Common myeloid progenitor, CD34-positive (primary cell): Measurements from ENCODE around the gene PDE6H.
A peak's percentile ranks its signal among the peaks of the same experiment; 100 is the strongest.

Source experiments
- CTCF ChIA-PET: fragments of 350-600 bp; sonication (Branson Sonifier 250); formaldehyde crosslinking; loops from one replicate; lab custom pipeline; 2021; ENCODE audit warnings: antibody characterized with exemption; lab: Charles Lee
- POLR2A ChIA-PET: fragments of 350-600 bp; sonication (Branson Sonifier 250); formaldehyde crosslinking; loops from one replicate; lab custom pipeline; 2021; ENCODE audit warnings: antibody characterized with exemption; lab: Charles Lee
- DNase-seq, 3 donors: peaks; one replicate each; pipeline versions ENCODE4 v3.0.0 to v3.0.0-alpha.2; 2013
- H3K27ac ChIP-seq, 2 experiments: 1 replicate in 1 of 2; 2 replicates in 1 of 2; pipeline ENCODE4 v1.7.0; 2013; ENCODE audit warnings: inconsistent platforms in 2 of 2, low read length in 2 of 2, mild to moderate bottlenecking in 2 of 2, low read depth in 1 of 2, moderate library complexity in 1 of 2; ENCODE audit not compliant: severe bottlenecking in 2 of 2, insufficient read depth in 1 of 2, poor library complexity in 1 of 2
- H3K27me3 ChIP-seq, 5 experiments: replicated peaks in 2 of 5; 1 replicate in 3 of 5; 2 replicates in 2 of 5; pipeline versions ENCODE4 v1.6.1 to v1.7.0; 2013; ENCODE audit warnings: low read length in 4 of 5, mild to moderate bottlenecking in 2 of 5, moderate library complexity in 2 of 5, inconsistent platforms in 1 of 5; ENCODE audit not compliant: insufficient read depth in 5 of 5, control insufficient read depth in 4 of 5
- H3K36me3 ChIP-seq, 4 experiments: 1 replicate in 2 of 4; 2 replicates in 2 of 4; pipeline versions ENCODE4 v1.6.1 to v1.7.0; 2013; ENCODE audit warnings: low read length in 3 of 4, control low read depth in 1 of 4, mild to moderate bottlenecking in 1 of 4; ENCODE audit not compliant: control insufficient read depth in 4 of 4, insufficient read depth in 4 of 4
- H3K4me1 ChIP-seq, 4 experiments: 1 replicate in 3 of 4; 2 replicates in 1 of 4; pipeline versions ENCODE4 v1.6.1 to v1.7.1; 2013; ENCODE audit warnings: low read length in 3 of 4, mild to moderate bottlenecking in 3 of 4, control low read depth in 1 of 4, inconsistent platforms in 1 of 4, moderate library complexity in 1 of 4; ENCODE audit not compliant: control insufficient read depth in 4 of 4, insufficient read depth in 4 of 4; ENCODE audit errors: control extremely low read depth in 1 of 4
- H3K4me3 ChIP-seq, 7 experiments: 1 replicate in 4 of 7; 2 replicates in 3 of 7; pipeline versions ENCODE4 v1.5.1 to v1.7.0; 2013; ENCODE audit warnings: mild to moderate bottlenecking in 7 of 7, low read length in 6 of 7, moderate library complexity in 6 of 7, inconsistent platforms in 2 of 7, low read depth in 2 of 7, control low read depth in 1 of 7; ENCODE audit not compliant: insufficient read depth in 4 of 7, control insufficient read depth in 1 of 7; ENCODE audit errors: extremely low read depth in 1 of 7
- H3K9me3 ChIP-seq, 5 experiments: 1 replicate in 4 of 5; 2 replicates in 1 of 5; pipeline versions ENCODE4 v1.6.1 to v1.7.1; 2013; ENCODE audit warnings: low read length in 4 of 5, mild to moderate bottlenecking in 2 of 5, inconsistent platforms in 1 of 5, low read depth in 1 of 5, moderate library complexity in 1 of 5; ENCODE audit not compliant: control insufficient read depth in 4 of 5, insufficient read depth in 2 of 5; ENCODE audit errors: control extremely low read depth in 1 of 5
- WGBS: methylation state at CpG from one replicate; pipeline ENCODE4 v1.1.5; 2013; ENCODE audit not compliant: insufficient coverage; 5-methylcytosine and 5-hydroxymethylcytosine counted together

The PDE6H gene

GRCh38 chr12:14959463-14959862 lies 13.4 kb upstream of the PDE6H start:
- CTCF ChIA-PET, result interaction anchor here (1.1 to 3.5 kb wide), 3 partner anchors 14 to 36 kb away, joined by 3 to 11 read pairs (median 5); no protein-coding TSS in a partner anchor
- 0% methylated on average over 2 of the region's 3 CpGs for WGBS
- Histone ChIP-seq H3K27me3 (no peaks in the 10 kb centered on the region), H3K4me3 (peak overlapping the region; percentile 53 to 96 (median 92)), H3K9me3 (no peaks in the 10 kb centered on the region), H3K36me3 (peaks cover 3 to 39% (median 3%) of the 10 kb centered on the region in 4 experiments), H3K4me1 (peaks cover 70 to 95% (median 79%) of the 10 kb centered on the region in 4 experiments), H3K27ac (peak overlapping the region; percentile 89 to 94)
- DNase-seq, result peak in 2 of 3 donors; percentile 46 to 54
- POLR2A ChIA-PET, result interaction anchor here (1.0 kb wide), 1 partner anchor 320 kb away, joined by 3 read pairs; no protein-coding TSS in a partner anchor

GRCh38 chr12:14959916-14960496 lies 12.8 kb upstream of the PDE6H start:
- Histone ChIP-seq H3K27me3 (no peaks in the 10 kb centered on the region), H3K4me3 (peak overlapping the region; percentile 53 to 96 (median 92)), H3K27ac (peak overlapping the region; percentile 89 to 94), H3K4me1 (peaks cover 68 to 95% (median 78%) of the 10 kb centered on the region in 4 experiments), H3K9me3 (no peaks in the 10 kb centered on the region), H3K36me3 (peaks cover 2 to 36% (median 3%) of the 10 kb centered on the region in 4 experiments)
- CTCF ChIA-PET, result interaction anchor here (0.9 to 3.5 kb wide), 3 partner anchors 14 to 112 kb away, joined by 3 to 11 read pairs (median 3); no protein-coding TSS in a partner anchor
- DNase-seq, result no peak
- POLR2A ChIA-PET, result interaction anchor here (1.0 to 2.3 kb wide), 5 partner anchors 12 to 319 kb away, joined by 3 to 10 read pairs (median 4); no protein-coding TSS in a partner anchor
- 0% methylated on average over 2 of the region's 4 CpGs for WGBS

GRCh38 chr12:14960548-14961465 lies 12.0 kb upstream of the PDE6H start:
- ChIA-PET POLR2A (interaction anchor here (0.6 to 2.3 kb wide), 5 partner anchors 12 to 114 kb away, joined by 3 to 10 read pairs (median 4); partner anchors contain the start of gene ERP27), CTCF (interaction anchor here (0.9 to 1.3 kb wide), 4 partner anchors 14 to 113 kb away, joined by 3 to 5 read pairs (median 4); partner anchors contain the start of gene ERP27)
- WGBS, result 0% methylated on average over 8 of the region's 13 CpGs
- Histone ChIP-seq H3K27ac (peak overlapping the region; percentile 89 to 94), H3K9me3 (no peaks in the 10 kb centered on the region), H3K27me3 (no peaks in the 10 kb centered on the region), H3K4me1 (peaks cover 61 to 94% (median 76%) of the 10 kb centered on the region in 4 experiments), H3K4me3 (peak overlapping the region; percentile 85 to 96 (median 92)), H3K36me3 (peaks cover 0 to 35% (median 2%) of the 10 kb centered on the region in 4 experiments)
- peak; percentile 74 to 94 (median 91) for DNase-seq

GRCh38 chr12:14961466-14962152 lies 11.2 kb upstream of the PDE6H start, which contains the start of gene ARHGDIB:
Gene ARHGDIB (minus strand): TSS chr12:14961601. CDS start chr12:14950712, 10,889 bp downstream.
- CTCF ChIA-PET, result interaction anchor here (0.7 to 1.3 kb wide), 5 partner anchors 13 to 39 kb away, joined by 3 to 5 read pairs (median 3); partner anchors contain the start of gene ERP27
- no peaks in the 10 kb centered on the region for H3K27me3 ChIP-seq
- 0% methylated on average over 5 of the region's 14 CpGs for WGBS
- H3K4me3 ChIP-seq, result peak within 1 kb of the TSS; percentile 85 to 96 (median 92)
- DNase-seq, result peak; percentile 92 to 97 (median 94)
- no peaks in the 10 kb centered on the region for H3K9me3 ChIP-seq
- peak within 1 kb of the TSS; percentile 89 to 94 for H3K27ac ChIP-seq
- peaks cover 0 to 27% (median under 1%) of the 10 kb centered on the region in 4 experiments for H3K36me3 ChIP-seq
- POLR2A ChIA-PET, result interaction anchor here (0.5 to 2.3 kb wide), 4 partner anchors 12 to 102 kb away, joined by 3 to 10 read pairs (median 5); no protein-coding TSS in a partner anchor
- peaks cover 55 to 90% (median 72%) of the 10 kb centered on the region in 4 experiments for H3K4me1 ChIP-seq

GRCh38 chr12:14962153-14962539 lies 10.7 kb upstream of the PDE6H start:
- Histone ChIP-seq H3K9me3 (no peaks in the 10 kb centered on the region), H3K27me3 (no peaks in the 10 kb centered on the region), H3K4me3 (peak overlapping the region in 6 of 7 experiments; percentile 85 to 96 (median 92)), H3K36me3 (peaks cover 0 to 22% (median 0%) of the 10 kb centered on the region in 4 experiments), H3K4me1 (peaks cover 50 to 84% (median 66%) of the 10 kb centered on the region in 4 experiments), H3K27ac (peak overlapping the region; percentile 89 to 94)
- ChIA-PET CTCF (interaction anchor here (0.7 to 1.3 kb wide), 5 partner anchors 13 to 39 kb away, joined by 3 to 5 read pairs (median 3); partner anchors contain the start of gene ERP27), POLR2A (interaction anchor here (0.7 to 2.3 kb wide), 2 partner anchors 12 to 14 kb away, joined by 3 to 10 read pairs; no protein-coding TSS in a partner anchor)
- DNase-seq, result peak in 2 of 3 donors; percentile 35 to 59
- WGBS, result no CpG with 5 or more reads among the region's 3 CpGs

- peaks cover 0 to 18% (median 0%) of the 10 kb centered on the region in 4 experiments for H3K36me3 ChIP-seq
- 60% methylated on average over 1 of the region's 3 CpGs for WGBS
- H3K4me1 ChIP-seq, result peaks cover 43 to 78% (median 60%) of the 10 kb centered on the region in 4 experiments
- no peak for DNase-seq
- H3K27me3 ChIP-seq, result no peaks in the 10 kb centered on the region
- H3K4me3 ChIP-seq, result peak overlapping the region in 3 of 7 experiments; percentile 1 to 92 (median 85)
- H3K9me3 ChIP-seq, result no peaks in the 10 kb centered on the region
- CTCF ChIA-PET, result interaction anchor here (1.3 kb wide), 1 partner anchor 38 kb away, joined by 3 read pairs; no protein-coding TSS in a partner anchor
- POLR2A ChIA-PET, result interaction anchor here (0.7 kb wide), 1 partner anchor 181 kb away, joined by 3 read pairs; no protein-coding TSS in a partner anchor
- H3K27ac ChIP-seq, result peak overlapping the region; percentile 89 to 94
Measured at GRCh38 chr12:14962797-14963196, 10.0 kb upstream of the PDE6H start.
